Mesenchymal stem cell (in vitro differentiated cells and primary cell): ENCODE data around the gene SAMD10.
"Not testable (repeated sequence)": the region's sequence is repeated elsewhere in the genome, so short reads cannot be mapped to it uniquely, and the experiment has no call there.

Experiments
- DNase-seq: peaks from one replicate; pipeline ENCODE4 v3.0.0-alpha.2; 2013
- H2AFZ ChIP-seq: one replicate; pipeline ENCODE4 v1.6.1; 2013; ENCODE audit warnings: low read depth, mild to moderate bottlenecking, control low read depth, inconsistent platforms, low read length, moderate library complexity
- H2AK5ac ChIP-seq: 2 replicates; pipeline ENCODE4 v1.6.1; 2013; ENCODE audit warnings: low read length, moderate library complexity, mild to moderate bottlenecking, inconsistent platforms; ENCODE audit not compliant: severe bottlenecking
- H2BK120ac ChIP-seq: one replicate; pipeline ENCODE4 v1.6.1; 2013; ENCODE audit warnings: low read depth, mild to moderate bottlenecking, inconsistent platforms, low read length, moderate library complexity
- H2BK12ac ChIP-seq, 2 experiments: one replicate each; pipeline ENCODE4 v1.6.1; 2013; ENCODE audit warnings: inconsistent platforms in 2 of 2, low read length in 2 of 2, mild to moderate bottlenecking in 2 of 2, moderate library complexity in 2 of 2, control low read depth in 1 of 2
- H2BK15ac ChIP-seq: one replicate; pipeline ENCODE4 v1.6.1; 2013; ENCODE audit warnings: mild to moderate bottlenecking, low read depth, inconsistent platforms; ENCODE audit not compliant: poor library complexity, severe bottlenecking
- H2BK5ac ChIP-seq: 2 replicates; pipeline ENCODE4 v1.6.1; 2013; ENCODE audit warnings: low read depth, mild to moderate bottlenecking, low read length, control low read depth, inconsistent platforms; ENCODE audit not compliant: poor library complexity, severe bottlenecking
- H3K14ac ChIP-seq, 2 experiments: one replicate each; pipeline ENCODE4 v1.6.1; 2013; ENCODE audit warnings: inconsistent platforms in 2 of 2, low read length in 2 of 2, control low read depth in 1 of 2, mild to moderate bottlenecking in 1 of 2, moderate library complexity in 1 of 2
- H3K18ac ChIP-seq, 2 experiments: one replicate each; pipeline ENCODE4 v1.6.1; 2013; ENCODE audit warnings: inconsistent platforms in 2 of 2, low read length in 2 of 2, control low read depth in 1 of 2, low read depth in 1 of 2, mild to moderate bottlenecking in 1 of 2
- H3K23ac ChIP-seq, 2 experiments: one replicate each; pipeline ENCODE4 v1.6.1; 2013; ENCODE audit warnings: inconsistent platforms in 2 of 2, low read length in 2 of 2, mild to moderate bottlenecking in 2 of 2, moderate library complexity in 2 of 2, control low read depth in 1 of 2
- H3K27ac ChIP-seq: 2 replicates; pipeline ENCODE4 v1.5.1; 2013; ENCODE audit warnings: mild to moderate bottlenecking, moderate library complexity, low read length, control low read depth, inconsistent platforms; ENCODE audit not compliant: poor library complexity, severe bottlenecking
- H3K27me3 ChIP-seq, 2 experiments: 2 replicates each; pipeline versions ENCODE4 v1.6.1 to v1.7.0; 2013; ENCODE audit warnings: low read length in 2 of 2, mild to moderate bottlenecking in 2 of 2, moderate library complexity in 2 of 2, control low read depth in 1 of 2, inconsistent platforms in 1 of 2; ENCODE audit not compliant: control insufficient read depth in 1 of 2, insufficient read depth in 1 of 2
- H3K36me3 ChIP-seq, 2 experiments: 2 replicates each; pipeline versions ENCODE4 v1.6.1 to v1.7.0; 2013; ENCODE audit warnings: low read length in 2 of 2, control low read depth in 1 of 2, inconsistent platforms in 1 of 2, low read depth in 1 of 2, mild to moderate bottlenecking in 1 of 2; ENCODE audit not compliant: insufficient read depth in 2 of 2, control insufficient read depth in 1 of 2
- H3K4ac ChIP-seq, 2 experiments: one replicate each; pipeline ENCODE4 v1.6.1; 2013; ENCODE audit warnings: inconsistent platforms in 2 of 2, low read length in 2 of 2, mild to moderate bottlenecking in 2 of 2, moderate library complexity in 2 of 2, control low read depth in 1 of 2, low read depth in 1 of 2
- H3K4me1 ChIP-seq: 2 replicates; pipeline ENCODE4 v1.6.1; 2013; ENCODE audit warnings: low read depth, low read length, control low read depth; ENCODE audit not compliant: control insufficient read depth, insufficient read depth
- H3K4me2 ChIP-seq: 2 replicates; pipeline ENCODE4 v1.6.1; 2013; ENCODE audit warnings: low read length, mild to moderate bottlenecking, inconsistent platforms; ENCODE audit not compliant: poor library complexity, severe bottlenecking
- H3K4me3 ChIP-seq, 2 experiments: 2 replicates each; pipeline versions ENCODE4 v1.5.1 to v1.7.0; 2013; ENCODE audit warnings: low read length in 2 of 2, mild to moderate bottlenecking in 2 of 2, control low read depth in 1 of 2, low read depth in 1 of 2; ENCODE audit not compliant: insufficient read depth in 1 of 2
- H3K79me1 ChIP-seq: replicated peaks from 2 replicates; pipeline ENCODE4 v1.6.1; 2013; ENCODE audit warnings: mild to moderate bottlenecking, control low read depth, low read length, inconsistent platforms; ENCODE audit not compliant: poor library complexity, severe bottlenecking
- H3K9ac ChIP-seq: 2 replicates; pipeline ENCODE4 v1.7.0; 2013; ENCODE audit warnings: mild to moderate bottlenecking, low read length, moderate library complexity
- H3K9me3 ChIP-seq: 2 replicates; pipeline ENCODE4 v1.7.0; 2013; ENCODE audit warnings: mild to moderate bottlenecking, low read length; ENCODE audit not compliant: control insufficient read depth
- H4K8ac ChIP-seq: one replicate; pipeline ENCODE4 v1.6.1; 2013; ENCODE audit warnings: inconsistent platforms, mild to moderate bottlenecking, low read length, moderate library complexity
- H4K91ac ChIP-seq: one replicate; pipeline ENCODE4 v1.6.1; 2013; ENCODE audit warnings: mild to moderate bottlenecking, low read length, inconsistent platforms
- WGBS: methylation state at CpG from one replicate; pipeline ENCODE4 v1.1.7; 2013; ENCODE audit warnings: mixed read lengths; 5-methylcytosine and 5-hydroxymethylcytosine counted together

Gene SAMD10

GRCh38 chr20:64012385-64013154 lies 33.1 kb upstream of the SAMD10 start:
- not testable (repeated sequence) for H3K9me3 ChIP-seq, H3K4ac ChIP-seq, H2BK5ac ChIP-seq, H3K27me3 ChIP-seq, DNase-seq, H3K27ac ChIP-seq, H4K91ac ChIP-seq, H2AFZ ChIP-seq, H2BK12ac ChIP-seq, H3K9ac ChIP-seq, H3K18ac ChIP-seq, H3K14ac ChIP-seq, H3K4me3 ChIP-seq, H3K4me2 ChIP-seq, H4K8ac ChIP-seq, H3K23ac ChIP-seq, H2BK120ac ChIP-seq, H2AK5ac ChIP-seq, H2BK15ac ChIP-seq
- peaks cover 15% of the 10 kb centered on the region for H3K4me1 ChIP-seq
- 100% methylated on average over 2 of the region's 20 CpGs for whole genome bisulfite sequencing
- peaks cover 25% of the 10 kb centered on the region for H3K79me1 ChIP-seq
- H3K36me3 ChIP-seq, result peaks cover 61 to 75% of the 10 kb centered on the region in 2 experiments

DNA sequence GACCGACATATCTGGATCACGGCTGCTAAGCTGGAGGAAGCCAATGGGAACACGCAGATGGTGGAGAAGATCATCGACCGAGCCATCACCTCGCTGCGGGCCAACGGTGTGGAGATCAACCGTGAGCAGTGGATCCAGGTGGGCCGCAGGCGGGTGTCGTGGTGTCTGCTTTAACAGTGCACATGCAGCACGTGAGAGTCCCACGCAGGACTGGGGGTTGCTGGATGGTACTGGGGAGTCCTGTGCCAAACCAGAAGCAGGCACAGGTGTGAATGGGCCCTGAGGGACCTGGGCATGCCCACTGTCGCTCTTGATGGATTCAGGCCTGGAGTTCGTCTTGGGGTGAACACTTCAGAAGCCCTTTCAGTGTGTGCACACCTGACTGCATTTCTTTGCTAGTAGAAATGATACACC lies 31.9 kb upstream of the SAMD10 start:
- H3K9ac ChIP-seq, result no peak overlapping the region
- H3K4ac ChIP-seq, result no peak overlapping the region
- H2BK120ac ChIP-seq, result no peak overlapping the region
- no peak overlapping the region for H3K23ac ChIP-seq
- no peak overlapping the region for H3K4me2 ChIP-seq
- H3K36me3 ChIP-seq, result peaks cover 62 to 76% of the 10 kb centered on the region in 2 experiments
- H4K91ac ChIP-seq, result no peak overlapping the region
- H3K27ac ChIP-seq, result no peak overlapping the region
- H3K18ac ChIP-seq, result no peak overlapping the region
- peaks cover 33% of the 10 kb centered on the region for H3K79me1 ChIP-seq
- peaks cover 17% of the 10 kb centered on the region for H3K4me1 ChIP-seq
- H4K8ac ChIP-seq, result no peak overlapping the region
- no peaks in the 10 kb centered on the region for H3K27me3 ChIP-seq
- no peaks in the 10 kb centered on the region for H3K9me3 ChIP-seq
- no peak overlapping the region for H3K4me3 ChIP-seq
- 97% methylated on average over 16 of the region's 16 CpGs for WGBS
- no peak overlapping the region for H2BK12ac ChIP-seq
- no peak overlapping the region for H2BK15ac ChIP-seq
- DNase-seq, result no peak
- H2AFZ ChIP-seq, result no peak overlapping the region
- no peak overlapping the region for H2AK5ac ChIP-seq
- H2BK5ac ChIP-seq, result no peak overlapping the region
- H3K14ac ChIP-seq, result no peak overlapping the region

GRCh38 chr20:64010711-64011237 lies 31.3 kb upstream of the SAMD10 start:
- H2BK12ac ChIP-seq, result no peak overlapping the region
- no peak overlapping the region for H4K91ac ChIP-seq
- no peak overlapping the region for H4K8ac ChIP-seq
- 94% methylated on average over 8 of the region's 8 CpGs for WGBS
- no peak overlapping the region for H3K14ac ChIP-seq
- no peak overlapping the region for H3K18ac ChIP-seq
- no peaks in the 10 kb centered on the region for H3K9me3 ChIP-seq
- H3K23ac ChIP-seq, result no peak overlapping the region
- H3K27me3 ChIP-seq, result no peaks in the 10 kb centered on the region
- H3K79me1 ChIP-seq, result peaks cover 34% of the 10 kb centered on the region
- H2BK5ac ChIP-seq, result no peak overlapping the region
- peaks cover 63 to 76% of the 10 kb centered on the region in 2 experiments for H3K36me3 ChIP-seq
- H3K4me1 ChIP-seq, result peaks cover 17% of the 10 kb centered on the region
- no peak overlapping the region for H3K4me2 ChIP-seq
- H2AFZ ChIP-seq, result no peak overlapping the region
- H2AK5ac ChIP-seq, result no peak overlapping the region
- no peak overlapping the region for H3K4me3 ChIP-seq
- no peak for DNase-seq
- H3K27ac ChIP-seq, result no peak overlapping the region
- H2BK15ac ChIP-seq, result no peak overlapping the region
- no peak overlapping the region for H2BK120ac ChIP-seq
- no peak overlapping the region for H3K4ac ChIP-seq
- H3K9ac ChIP-seq, result no peak overlapping the region

DNA sequence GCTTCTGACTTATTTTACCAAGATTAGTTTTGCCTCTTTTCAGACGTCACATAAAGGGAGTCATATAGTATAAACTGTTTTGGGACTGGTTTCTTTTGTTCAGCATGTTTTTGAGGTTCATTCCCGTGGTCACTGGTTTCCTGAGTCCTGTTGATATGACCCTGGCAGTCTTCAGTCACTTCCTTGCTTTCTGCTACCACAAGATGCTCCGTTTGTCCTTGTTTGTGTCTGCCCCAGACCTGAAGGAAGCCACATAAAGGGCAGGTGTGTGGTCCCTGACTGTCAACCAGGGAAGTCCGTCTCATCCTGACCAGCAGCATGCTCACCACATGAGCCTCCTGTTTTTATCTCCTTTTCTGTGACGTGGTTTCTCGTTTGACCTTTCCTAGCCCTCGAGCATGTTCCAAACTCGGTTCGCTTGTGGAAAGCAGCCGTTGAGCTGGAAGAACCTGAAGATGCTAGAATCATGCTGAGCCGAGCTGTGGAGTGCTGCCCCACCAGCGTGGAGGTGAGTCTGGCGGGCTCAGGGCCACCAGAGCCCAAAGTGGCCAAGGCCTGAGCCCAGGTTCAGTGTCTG lies 30.5 kb upstream of the SAMD10 start:
- H3K23ac ChIP-seq, result no peak overlapping the region
- H3K4me3 ChIP-seq, result no peak overlapping the region
- H3K27ac ChIP-seq, result no peak overlapping the region
- DNase-seq, result no peak
- no peak overlapping the region for H3K4ac ChIP-seq
- no peak overlapping the region for H2BK12ac ChIP-seq
- no peak overlapping the region for H2AFZ ChIP-seq
- H4K91ac ChIP-seq, result no peak overlapping the region
- no peak overlapping the region for H3K9ac ChIP-seq
- no peak overlapping the region for H3K14ac ChIP-seq
- no peak overlapping the region for H2AK5ac ChIP-seq
- WGBS, result 96% methylated on average over 13 of the region's 13 CpGs
- H3K79me1 ChIP-seq, result peaks cover 31% of the 10 kb centered on the region
- no peaks in the 10 kb centered on the region for H3K9me3 ChIP-seq
- H2BK5ac ChIP-seq, result no peak overlapping the region
- no peak overlapping the region for H3K18ac ChIP-seq
- H2BK15ac ChIP-seq, result no peak overlapping the region
- H2BK120ac ChIP-seq, result no peak overlapping the region
- peaks cover 66 to 76% of the 10 kb centered on the region in 2 experiments for H3K36me3 ChIP-seq
- H3K4me2 ChIP-seq, result no peak overlapping the region
- H3K4me1 ChIP-seq, result peaks cover 17% of the 10 kb centered on the region
- no peaks in the 10 kb centered on the region for H3K27me3 ChIP-seq
- H4K8ac ChIP-seq, result no peak overlapping the region
